CD8-positive, alpha-beta memory T cell (primary cell): ENCODE measurements around the gene TBC1D5. TPM values are rescaled to one million over a fixed set of nuclear protein-coding genes. Genes with fewer than 3 reads are reported as not detected.
"Not testable (repeated sequence)": the region's sequence is repeated elsewhere in the genome, so short reads cannot be mapped to it uniquely, and the experiment has no call there.

ENCODE experiments used
- CTCF ChIA-PET: fragments of 350-600 bp; sonication (Branson Sonifier 250); formaldehyde crosslinking; loops from one replicate; lab custom pipeline; 2021; ENCODE audit warnings: antibody characterized with exemption; lab: Charles Lee
- POLR2A ChIA-PET: fragments of 350-600 bp; sonication (Branson Sonifier 250); formaldehyde crosslinking; loops from one replicate; lab custom pipeline; 2021; ENCODE audit warnings: antibody characterized with exemption; lab: Charles Lee
- DNase-seq, 5 donors: peaks; one replicate each; pipeline versions ENCODE4 v3.0.0 to v3.0.0-alpha.2; 2020 to 2022; ENCODE audit warnings: mixed read lengths in 1 of 5
- H3K27ac ChIP-seq: one replicate; pipeline ENCODE4 v1.7.0; 2013; ENCODE audit warnings: low read depth, mild to moderate bottlenecking, low read length, moderate library complexity
- H3K27me3 ChIP-seq: 2 replicates; pipeline ENCODE4 v1.7.0; 2013; ENCODE audit warnings: low read length, mild to moderate bottlenecking; ENCODE audit not compliant: insufficient read depth, poor library complexity, severe bottlenecking
- H3K36me3 ChIP-seq: 2 replicates; pipeline ENCODE4 v1.7.0; 2013; ENCODE audit warnings: mild to moderate bottlenecking, low read length, moderate library complexity; ENCODE audit not compliant: insufficient read depth
- H3K4me1 ChIP-seq: 2 replicates; pipeline ENCODE4 v1.7.0; 2013; ENCODE audit warnings: mild to moderate bottlenecking, low read length, moderate library complexity; ENCODE audit not compliant: insufficient read depth
- H3K4me3 ChIP-seq: 2 replicates; pipeline ENCODE4 v1.7.0; 2013; ENCODE audit warnings: mild to moderate bottlenecking, low read length
- H3K9me3 ChIP-seq: 2 replicates; pipeline ENCODE4 v1.7.0; 2013; ENCODE audit warnings: mild to moderate bottlenecking, low read length
- H3K27ac Mint-ChIP-seq, 8 donors: one replicate each; pipeline ENCODE4 v1.8.0; 2020 to 2021; ENCODE audit warnings: mixed read lengths in 8 of 8, mild to moderate bottlenecking in 6 of 8, inconsistent platforms in 3 of 8, moderate library complexity in 3 of 8
- H3K27me3 Mint-ChIP-seq, 2 donors: one replicate each; pipeline ENCODE4 v1.8.0; 2020 to 2021; ENCODE audit warnings: mixed read lengths in 2 of 2, mild to moderate bottlenecking in 1 of 2, moderate library complexity in 1 of 2
- H3K36me3 Mint-ChIP-seq, 3 donors: one replicate each; pipeline ENCODE4 v1.8.0; 2020 to 2021; ENCODE audit warnings: mixed read lengths in 3 of 3, inconsistent platforms in 1 of 3, mild to moderate bottlenecking in 1 of 3
- H3K4me1 Mint-ChIP-seq, 3 donors: one replicate each; pipeline ENCODE4 v1.8.0; 2020 to 2021; ENCODE audit warnings: mixed read lengths in 3 of 3, inconsistent platforms in 1 of 3, mild to moderate bottlenecking in 1 of 3
- H3K4me3 Mint-ChIP-seq, 7 donors: one replicate each; pipeline ENCODE4 v1.8.0; 2020 to 2021; ENCODE audit warnings: mixed read lengths in 7 of 7, mild to moderate bottlenecking in 6 of 7, moderate library complexity in 4 of 7, inconsistent platforms in 2 of 7
- H3K9me3 Mint-ChIP-seq, 5 donors: one replicate each; pipeline ENCODE4 v1.8.0; 2020 to 2022; ENCODE audit warnings: mixed read lengths in 5 of 5, mild to moderate bottlenecking in 3 of 5, moderate library complexity in 2 of 5, inconsistent platforms in 1 of 5
- polyA plus RNA-seq: library from polyadenylated mRNA; unstranded; fragments of 300-500 nt; fragmentation: Illumina TruSeq; gene quantifications from one replicate; pipeline ENCODE4 v1.2.3, GENCODE V29; 2021
- total RNA-seq, 2 experiments: library from RNA; stranded (reverse); gene quantifications; one replicate each; pipeline ENCODE4 v1.2.3, GENCODE V29; 2021

TBC1D5 gene
- total and polyA plus RNA-seq, 3 experiments from 2014 or later: 35.8 to 45.1 (median 40.0) TPM

- Histone ChIP-seq H3K9me3 (no peaks in the 10 kb centered on the region), H3K4me3 (no peak overlapping the region), H3K36me3 (no peaks in the 10 kb centered on the region), H3K4me1 (no peaks in the 10 kb centered on the region), H3K27me3 (no peaks in the 10 kb centered on the region), H3K27ac (no peak overlapping the region)
- H3K4me3 Mint-ChIP-seq: no peak overlapping the region
- H3K4me1 Mint-ChIP-seq: no peaks in the 10 kb centered on the region
- no peak overlapping the region for H3K27ac Mint-ChIP-seq
- no peak for DNase-seq
- CTCF ChIA-PET: no interaction called here
- H3K27me3 Mint-ChIP-seq: peaks cover 0 to 1% of the 10 kb centered on the region in 2 donors
- H3K36me3 Mint-ChIP-seq: peaks cover 15 to 60% (median 16%) of the 10 kb centered on the region in 3 donors
- POLR2A ChIA-PET: no interaction called here
- peaks cover 0 to 19% (median 13%) of the 10 kb centered on the region in 5 donors for H3K9me3 Mint-ChIP-seq
Measured at GRCh38 chr3:17491601-17492000, 250.8 kb downstream of the TBC1D5 start.

- not testable (repeated sequence) for H3K9me3 ChIP-seq
Measured at GRCh38 chr3:17491190-17491589, 251.2 kb downstream of the TBC1D5 start.

GRCh38 chr3:17489139-17489538, 253.3 kb downstream of the TBC1D5 start:
- Histone ChIP-seq H3K9me3 (no peaks in the 10 kb centered on the region), H3K4me1 (no peaks in the 10 kb centered on the region), H3K27ac (no peak overlapping the region), H3K36me3 (no peaks in the 10 kb centered on the region), H3K4me3 (no peak overlapping the region), H3K27me3 (no peaks in the 10 kb centered on the region)
- peaks cover 9 to 50% (median 10%) of the 10 kb centered on the region in 3 donors for H3K36me3 Mint-ChIP-seq
- ChIA-PET POLR2A (no interaction called here), CTCF (no interaction called here)
- peaks cover 0 to 19% (median 13%) of the 10 kb centered on the region in 5 donors for H3K9me3 Mint-ChIP-seq
- H3K27me3 Mint-ChIP-seq: peaks cover 0 to 1% of the 10 kb centered on the region in 2 donors
- no peak overlapping the region for H3K27ac Mint-ChIP-seq
- no peaks in the 10 kb centered on the region for H3K4me1 Mint-ChIP-seq
- no peak overlapping the region for H3K4me3 Mint-ChIP-seq
- DNase-seq: no peak

More at GRCh38 chr3:17491190-17491589, 251.2 kb downstream of the TBC1D5 start:
- H3K9me3 Mint-ChIP-seq: peaks cover 0 to 19% (median 13%) of the 10 kb centered on the region in 5 donors
- DNase-seq, H3K27me3 Mint-ChIP-seq, H3K27ac ChIP-seq, H3K36me3 ChIP-seq, CTCF ChIA-PET, H3K4me3 ChIP-seq, H3K4me1 Mint-ChIP-seq, H3K27me3 ChIP-seq, POLR2A ChIA-PET, H3K27ac Mint-ChIP-seq, H3K4me3 Mint-ChIP-seq, H3K4me1 ChIP-seq: not testable (repeated sequence)
- peaks cover 14 to 60% (median 18%) of the 10 kb centered on the region in 3 donors for H3K36me3 Mint-ChIP-seq

- Mint-ChIP-seq H3K27me3 (no peaks in the 10 kb centered on the region), H3K4me1 (no peaks in the 10 kb centered on the region), H3K27ac (no peak overlapping the region), H3K36me3 (peaks cover 0 to 7% (median 2%) of the 10 kb centered on the region in 3 donors), H3K4me3 (no peak overlapping the region), H3K9me3 (no peaks in the 10 kb centered on the region)
- no peaks in the 10 kb centered on the region for H3K4me1 ChIP-seq
- H3K9me3 ChIP-seq: no peaks in the 10 kb centered on the region
- H3K27ac ChIP-seq: no peak overlapping the region
- H3K36me3 ChIP-seq: no peaks in the 10 kb centered on the region
- no peak for DNase-seq
- ChIA-PET POLR2A (no interaction called here), CTCF (interaction anchor here (0.9 to 1.3 kb wide), 2 partner anchors 60 to 360 kb away, joined by 3 read pairs; no protein-coding TSS in a partner anchor)
- no peak overlapping the region for H3K4me3 ChIP-seq
- H3K27me3 ChIP-seq: no peaks in the 10 kb centered on the region
Measured at GRCh38 chr3:17481116-17481515, 261.3 kb downstream of the TBC1D5 start.

- CTCF ChIA-PET: interaction anchor here (0.8 kb wide), 1 partner anchor 19 kb away, joined by 3 read pairs; no protein-coding TSS in a partner anchor
- POLR2A ChIA-PET: no interaction called here
Measured at GRCh38 chr3:17479681-17480405, 262.6 kb downstream of the TBC1D5 start.

DNA sequence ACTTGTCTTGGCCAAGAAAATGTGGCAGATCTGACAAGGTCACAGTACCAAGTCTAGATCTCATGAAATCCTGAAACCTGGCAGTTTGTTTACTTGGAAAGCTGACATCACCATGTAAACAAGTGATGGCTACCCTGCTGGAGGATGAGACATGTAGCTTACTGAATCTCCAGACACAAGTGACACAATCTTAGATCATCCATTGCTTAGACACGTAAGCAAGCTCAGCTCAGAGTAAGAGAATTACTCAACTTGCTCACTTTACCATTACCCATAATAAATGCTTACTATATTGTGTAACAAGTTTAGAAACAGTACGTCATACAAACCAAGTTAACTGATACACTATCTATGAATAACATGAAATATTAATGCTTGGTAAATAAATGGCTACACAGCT, 263.8 kb downstream of the TBC1D5 start:
- Histone ChIP-seq H3K9me3 (no peaks in the 10 kb centered on the region), H3K4me1 (no peaks in the 10 kb centered on the region), H3K27ac (no peak overlapping the region), H3K36me3 (no peaks in the 10 kb centered on the region), H3K4me3 (no peak overlapping the region), H3K27me3 (no peaks in the 10 kb centered on the region)
- no peak overlapping the region for H3K4me3 Mint-ChIP-seq
- no peak for DNase-seq
- no peak overlapping the region for H3K27ac Mint-ChIP-seq
- H3K9me3 Mint-ChIP-seq: no peaks in the 10 kb centered on the region
- ChIA-PET CTCF (no interaction called here), POLR2A (no interaction called here)
- H3K4me1 Mint-ChIP-seq: peaks cover 0 to 5% (median 3%) of the 10 kb centered on the region in 3 donors
- no peaks in the 10 kb centered on the region for H3K27me3 Mint-ChIP-seq
- peaks cover 0 to 7% (median 3%) of the 10 kb centered on the region in 3 donors for H3K36me3 Mint-ChIP-seq

More at GRCh38 chr3:17479681-17480405, 262.6 kb downstream of the TBC1D5 start:
- peaks cover 0 to 7% (median 3%) of the 10 kb centered on the region in 3 donors for H3K36me3 Mint-ChIP-seq
- no peak for DNase-seq
- no peaks in the 10 kb centered on the region for H3K27me3 Mint-ChIP-seq
- Histone ChIP-seq H3K4me1 (no peaks in the 10 kb centered on the region), H3K36me3 (no peaks in the 10 kb centered on the region), H3K9me3 (no peaks in the 10 kb centered on the region), H3K27ac (no peak overlapping the region), H3K27me3 (no peaks in the 10 kb centered on the region), H3K4me3 (no peak overlapping the region)
- H3K9me3 Mint-ChIP-seq: no peaks in the 10 kb centered on the region
- H3K4me1 Mint-ChIP-seq: peaks cover 0 to 5% (median 3%) of the 10 kb centered on the region in 3 donors
- no peak overlapping the region for H3K27ac Mint-ChIP-seq
- no peak overlapping the region for H3K4me3 Mint-ChIP-seq

- ChIA-PET POLR2A (no interaction called here), CTCF (no interaction called here)
- H3K4me1 Mint-ChIP-seq: peaks cover 0 to 5% (median 3%) of the 10 kb centered on the region in 3 donors
- no peak overlapping the region for H3K27ac ChIP-seq
- peaks cover 3 to 7% (median 6%) of the 10 kb centered on the region in 3 donors for H3K36me3 Mint-ChIP-seq
- H3K27me3 ChIP-seq: no peaks in the 10 kb centered on the region
- DNase-seq: no peak
- H3K9me3 Mint-ChIP-seq: no peaks in the 10 kb centered on the region
- H3K4me1 ChIP-seq: no peaks in the 10 kb centered on the region
- no peaks in the 10 kb centered on the region for H3K27me3 Mint-ChIP-seq
- no peaks in the 10 kb centered on the region for H3K9me3 ChIP-seq
- no peaks in the 10 kb centered on the region for H3K36me3 ChIP-seq
- H3K27ac Mint-ChIP-seq: peak overlapping the region in 1 of 8 donors; percentile 48
- no peak overlapping the region for H3K4me3 Mint-ChIP-seq
- no peak overlapping the region for H3K4me3 ChIP-seq
Measured at GRCh38 chr3:17473761-17474160, 268.7 kb downstream of the TBC1D5 start.

GRCh38 chr3:17469954-17470353, 272.5 kb downstream of the TBC1D5 start:
- H3K9me3 ChIP-seq: no peaks in the 10 kb centered on the region
- DNase-seq: no peak
- no peak overlapping the region for H3K27ac ChIP-seq
- no peak overlapping the region for H3K4me3 ChIP-seq
- Mint-ChIP-seq H3K27ac (no peak overlapping the region), H3K27me3 (no peaks in the 10 kb centered on the region), H3K4me1 (no peaks in the 10 kb centered on the region), H3K36me3 (peaks cover 6 to 10% (median 7%) of the 10 kb centered on the region in 3 donors), H3K4me3 (no peak overlapping the region), H3K9me3 (no peaks in the 10 kb centered on the region)
- ChIA-PET CTCF (no interaction called here), POLR2A (no interaction called here)
- H3K27me3 ChIP-seq: no peaks in the 10 kb centered on the region
- H3K36me3 ChIP-seq: no peaks in the 10 kb centered on the region
- no peaks in the 10 kb centered on the region for H3K4me1 ChIP-seq
